Subcutaneous abdominal adipose tissue (tissue), 5 donors: ENCODE measurements around the gene ZDHHC14.

Experiments
- H3K27ac ChIP-seq: one replicate; pipeline ENCODE4 v1.7.0; 2013; ENCODE audit warnings: low read depth, mild to moderate bottlenecking, inconsistent platforms, low read length, moderate library complexity
- H3K27me3 ChIP-seq, 5 donors: one replicate each; pipeline ENCODE4 v1.7.0; 2013; ENCODE audit warnings: low read length in 5 of 5, inconsistent platforms in 1 of 5; ENCODE audit not compliant: control insufficient read depth in 5 of 5, insufficient read depth in 4 of 5
- H3K36me3 ChIP-seq, 5 donors: one replicate each; pipeline ENCODE4 v1.7.0; 2013; ENCODE audit warnings: low read length in 5 of 5; ENCODE audit not compliant: control insufficient read depth in 5 of 5, insufficient read depth in 5 of 5
- H3K4me1 ChIP-seq, 5 donors: one replicate each; pipeline ENCODE4 v1.7.0; 2013; ENCODE audit warnings: low read length in 5 of 5, mild to moderate bottlenecking in 3 of 5, moderate library complexity in 1 of 5; ENCODE audit not compliant: control insufficient read depth in 5 of 5, insufficient read depth in 5 of 5
- H3K4me3 ChIP-seq, 5 donors: one replicate each; pipeline ENCODE4 v1.7.0; 2013; ENCODE audit warnings: low read length in 5 of 5, low read depth in 1 of 5
- H3K9ac ChIP-seq, 5 donors: one replicate each; pipeline ENCODE4 v1.7.0; 2013; ENCODE audit warnings: low read length in 5 of 5, mild to moderate bottlenecking in 4 of 5, moderate library complexity in 3 of 5
- H3K9me3 ChIP-seq, 5 donors: one replicate each; pipeline ENCODE4 v1.7.0; 2013; ENCODE audit warnings: low read length in 5 of 5; ENCODE audit not compliant: control insufficient read depth in 5 of 5
- donor health status: healthy.
- donor health status: healthy.
- donor health status: healthy.
- donor health status: healthy.
- donor health status: healthy.

The ZDHHC14 gene

GRCh38 chr6:157552081-157552747 is 171.2 kb downstream of the ZDHHC14 start:
- Histone ChIP-seq H3K27me3 (peaks cover 0 to 2% (median 0%) of the 10 kb centered on the region in 5 donors), H3K9me3 (no peaks in the 10 kb centered on the region), H3K4me3 (no peak overlapping the region), H3K36me3 (no peaks in the 10 kb centered on the region), H3K4me1 (peaks cover 0 to 18% (median 4%) of the 10 kb centered on the region in 5 donors), H3K9ac (no peak overlapping the region), H3K27ac (no peak overlapping the region)

DNA sequence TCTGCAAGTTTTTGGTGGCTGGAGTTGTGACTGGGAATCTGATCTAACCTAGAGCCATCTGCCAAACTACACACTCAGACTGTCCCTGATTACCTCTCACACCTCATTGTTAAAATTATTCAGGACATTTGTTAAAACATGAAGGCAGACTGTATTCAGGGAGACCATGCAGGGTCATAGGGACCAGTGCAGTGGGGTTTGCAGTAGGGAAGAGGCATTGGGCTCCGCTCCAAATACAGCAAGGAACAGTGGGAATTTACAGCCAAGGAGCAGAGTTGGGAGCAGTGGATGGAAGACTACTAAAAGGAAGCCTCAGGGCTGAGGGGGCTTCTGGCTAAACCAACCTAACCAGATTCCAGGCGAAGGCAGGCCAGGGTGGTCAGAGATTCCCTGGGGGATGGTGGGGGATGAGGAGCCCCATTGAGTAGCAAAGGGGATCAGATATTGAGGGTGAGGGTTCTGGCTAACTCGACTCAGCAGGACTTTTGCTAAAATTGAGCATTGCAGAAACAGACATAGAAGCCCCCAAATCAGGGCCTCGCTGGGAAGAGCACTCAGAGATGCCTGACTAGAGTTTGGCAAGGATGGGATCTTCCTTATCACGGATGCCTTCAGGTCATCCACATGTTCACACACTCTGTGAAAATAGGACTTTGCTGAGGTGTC is 172.0 kb downstream of the ZDHHC14 start:
- Histone ChIP-seq H3K27me3 (peaks cover 0 to 2% (median 0%) of the 10 kb centered on the region in 5 donors), H3K4me3 (no peak overlapping the region), H3K9ac (no peak overlapping the region), H3K27ac (no peak overlapping the region), H3K36me3 (no peaks in the 10 kb centered on the region), H3K9me3 (no peaks in the 10 kb centered on the region), H3K4me1 (peaks cover 0 to 18% (median 4%) of the 10 kb centered on the region in 5 donors)

GRCh38 chr6:157554747-157555146 is 173.8 kb downstream of the ZDHHC14 start:
- no peaks in the 10 kb centered on the region for H3K36me3 ChIP-seq
- peaks cover 0 to 3% (median 0%) of the 10 kb centered on the region in 5 donors for H3K9me3 ChIP-seq
- no peak overlapping the region for H3K4me3 ChIP-seq
- H3K27me3 ChIP-seq: no peaks in the 10 kb centered on the region
- H3K4me1 ChIP-seq: peaks cover 0 to 8% (median 0%) of the 10 kb centered on the region in 5 donors
- no peak overlapping the region for H3K9ac ChIP-seq
- no peak overlapping the region for H3K27ac ChIP-seq

- Histone ChIP-seq H3K27ac (no peak overlapping the region), H3K36me3 (no peaks in the 10 kb centered on the region), H3K27me3 (no peaks in the 10 kb centered on the region), H3K4me1 (peaks cover 0 to 8% (median 0%) of the 10 kb centered on the region in 5 donors), H3K4me3 (no peak overlapping the region), H3K9me3 (peaks cover 0 to 3% (median 0%) of the 10 kb centered on the region in 5 donors), H3K9ac (no peak overlapping the region)
These were observed 174.6 kb downstream of the ZDHHC14 start for GRCh38 chr6:157555455-157556143.

- Histone ChIP-seq H3K9ac (no peak overlapping the region), H3K27ac (no peak overlapping the region)
These were observed 175.2 kb downstream of the ZDHHC14 start for GRCh38 chr6:157556144-157556645.

DNA sequence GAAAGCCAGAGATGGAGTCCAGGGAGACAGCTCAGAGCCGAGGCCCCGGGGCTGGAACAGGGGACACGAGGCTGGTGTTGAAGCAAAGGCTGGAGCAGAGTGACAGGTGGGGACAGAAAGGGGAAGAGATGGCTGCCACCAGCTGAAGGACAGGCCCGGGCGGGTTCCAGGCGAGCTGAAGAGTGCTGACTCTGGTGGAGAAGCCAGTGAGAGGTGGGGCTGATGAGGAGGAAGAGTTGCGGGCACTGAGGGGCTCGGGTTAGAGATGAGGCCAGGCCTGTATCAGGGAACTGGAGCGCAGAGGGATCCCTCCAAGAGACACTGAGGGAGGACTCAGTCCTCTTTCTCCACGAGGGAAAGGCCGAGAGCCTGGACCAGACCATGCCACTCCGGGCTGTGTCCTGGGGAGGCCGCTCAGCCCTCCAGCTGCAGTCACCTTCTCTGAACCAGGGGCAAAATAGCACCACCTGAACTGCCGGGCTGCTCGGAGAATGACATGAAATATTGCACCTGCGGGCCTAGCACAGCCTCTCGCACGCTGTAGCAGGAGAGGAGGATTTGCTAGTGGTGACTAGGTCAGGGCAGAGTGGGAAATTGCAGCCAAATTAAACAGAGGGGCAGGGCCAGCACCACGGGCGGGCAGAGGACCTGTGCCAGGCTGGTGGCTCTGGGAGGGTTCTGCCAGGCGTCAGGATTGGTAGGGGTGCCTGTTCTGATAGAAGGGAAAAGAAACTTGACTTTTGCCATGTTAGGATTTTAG is 175.9 kb downstream of the ZDHHC14 start:
- no peaks in the 10 kb centered on the region for H3K27me3 ChIP-seq
- no peak overlapping the region for H3K9ac ChIP-seq
- peaks cover 0 to 3% (median 0%) of the 10 kb centered on the region in 5 donors for H3K9me3 ChIP-seq
- H3K27ac ChIP-seq: no peak overlapping the region
- no peaks in the 10 kb centered on the region for H3K36me3 ChIP-seq
- H3K4me3 ChIP-seq: no peak overlapping the region
- peaks cover 0 to 8% (median 0%) of the 10 kb centered on the region in 5 donors for H3K4me1 ChIP-seq

More at GRCh38 chr6:157556144-157556645, 175.2 kb downstream of the ZDHHC14 start:
- H3K27me3 ChIP-seq: no peaks in the 10 kb centered on the region
- peaks cover 0 to 3% (median 0%) of the 10 kb centered on the region in 5 donors for H3K9me3 ChIP-seq
- peaks cover 0 to 8% (median 0%) of the 10 kb centered on the region in 5 donors for H3K4me1 ChIP-seq
- H3K4me3 ChIP-seq: no peak overlapping the region
- no peaks in the 10 kb centered on the region for H3K36me3 ChIP-seq

GRCh38 chr6:157557559-157557958 is 176.6 kb downstream of the ZDHHC14 start:
- H3K4me3 ChIP-seq: no peak overlapping the region
- no peak overlapping the region for H3K9ac ChIP-seq
- H3K4me1 ChIP-seq: peaks cover 0 to 8% (median 0%) of the 10 kb centered on the region in 5 donors
- no peak overlapping the region for H3K27ac ChIP-seq
- H3K9me3 ChIP-seq: peaks cover 0 to 3% (median 0%) of the 10 kb centered on the region in 5 donors
- peaks cover 0 to 3% (median 0%) of the 10 kb centered on the region in 5 donors for H3K27me3 ChIP-seq
- no peaks in the 10 kb centered on the region for H3K36me3 ChIP-seq

- no peak overlapping the region for H3K27ac ChIP-seq
- peaks cover 0 to 8% (median 0%) of the 10 kb centered on the region in 5 donors for H3K4me1 ChIP-seq
- peaks cover 0 to 3% (median 0%) of the 10 kb centered on the region in 5 donors for H3K27me3 ChIP-seq
- H3K9ac ChIP-seq: no peak overlapping the region
- H3K9me3 ChIP-seq: peaks cover 0 to 3% (median 0%) of the 10 kb centered on the region in 5 donors
- H3K4me3 ChIP-seq: no peak overlapping the region
- H3K36me3 ChIP-seq: no peaks in the 10 kb centered on the region
These were observed 177.1 kb downstream of the ZDHHC14 start for GRCh38 chr6:157558049-157558448.

- peaks cover 0 to 3% (median 0%) of the 10 kb centered on the region in 5 donors for H3K27me3 ChIP-seq
- no peak overlapping the region for H3K27ac ChIP-seq
- no peaks in the 10 kb centered on the region for H3K36me3 ChIP-seq
- peaks cover 0 to 8% (median 0%) of the 10 kb centered on the region in 5 donors for H3K4me1 ChIP-seq
- no peak overlapping the region for H3K9ac ChIP-seq
- peaks cover 0 to 3% (median 0%) of the 10 kb centered on the region in 5 donors for H3K9me3 ChIP-seq
- H3K4me3 ChIP-seq: no peak overlapping the region
These were observed 177.7 kb downstream of the ZDHHC14 start for GRCh38 chr6:157558487-157559200.
